SU-DHL-6 (cell line): ENCODE measurements around the gene MYO18A.

Source experiments
- H2AFZ ChIP-seq: fragments of 200-600 bp; sonication (generic); 2 replicates; pipeline ENCODE4 v1.6.1; 2014; ENCODE audit warnings: low read depth, mild to moderate bottlenecking, moderate library complexity, mixed read lengths, antibody characterized with exemption, low read length; ENCODE audit not compliant: severe bottlenecking
- H3F3A ChIP-seq: fragments of 200-600 bp; shearing (Covaris generic); 2 replicates; pipeline ENCODE4 v1.6.0; 2016; ENCODE audit warnings: antibody characterized with exemption, mild to moderate bottlenecking; ENCODE audit not compliant: insufficient read depth
- H3K27ac ChIP-seq: fragments of 200-600 bp; sonication (generic); 2 replicates; pipeline ENCODE4 v1.5.1; 2016; ENCODE audit warnings: low read depth, mild to moderate bottlenecking, low read length, moderate library complexity, mixed read lengths
- H3K27me3 ChIP-seq: fragments of 200-600 bp; sonication (generic), shearing (Covaris generic); 2 replicates; pipeline ENCODE4 v1.6.0; 2014; ENCODE audit warnings: mild to moderate bottlenecking, low read length
- H3K36me3 ChIP-seq: fragments of 200-600 bp; sonication (generic); 2 replicates; pipeline ENCODE4 v1.6.1; 2014; ENCODE audit warnings: mild to moderate bottlenecking, low read length, mixed read lengths
- H3K4me2 ChIP-seq: fragments of 300-600, 200-600 bp; shearing (Covaris generic), sonication (generic); 2 replicates; pipeline ENCODE4 v1.6.0; 2014; ENCODE audit warnings: low read length, low read depth, mild to moderate bottlenecking; ENCODE audit not compliant: poor library complexity, severe bottlenecking
- H3K4me3 ChIP-seq: fragments of 200-600 bp; sonication (generic); 2 replicates; pipeline ENCODE4 v1.5.1; 2014; ENCODE audit warnings: antibody characterized with exemption, low read length, mild to moderate bottlenecking, mixed read lengths; ENCODE audit not compliant: insufficient read depth, poor library complexity, severe bottlenecking
- H3K79me2 ChIP-seq: fragments of 200-600 bp; sonication (generic); 2 replicates; pipeline ENCODE4 v1.6.1; 2014; ENCODE audit warnings: mild to moderate bottlenecking, low read length, moderate library complexity; ENCODE audit not compliant: insufficient read depth
- H3K9ac ChIP-seq: fragments of 200-600 bp; sonication (generic); 2 replicates; pipeline ENCODE4 v1.7.0; 2014; ENCODE audit warnings: mild to moderate bottlenecking, low read length
- H3K9me2 ChIP-seq: fragments of 200-600 bp; sonication (generic); replicated peaks from 2 replicates; pipeline ENCODE4 v1.6.1; 2014; ENCODE audit warnings: low read length; ENCODE audit not compliant: insufficient read depth
- H3K9me3 ChIP-seq: fragments of 200-600 bp; sonication (generic); 2 replicates; pipeline ENCODE4 v1.6.1; 2014; ENCODE audit warnings: low read length, mixed read lengths; ENCODE audit not compliant: insufficient read depth
- H4K20me1 ChIP-seq: fragments of 200-600 bp; sonication (generic); 2 replicates; pipeline ENCODE4 v1.6.1; 2014; ENCODE audit warnings: low read depth, mild to moderate bottlenecking, antibody characterized with exemption, low read length, moderate library complexity, mixed read lengths
- EZH2phosphoT487 ChIP-seq: fragments of 200-600 bp; sonication (generic), shearing (Covaris generic); conservative IDR thresholded peaks from 2 replicates; pipeline ENCODE4 v1.6.1; 2018; ENCODE audit warnings: mild to moderate bottlenecking, antibody characterized with exemption, low read length, moderate library complexity, mixed read lengths
- TF ChIP-seq, protein P1 (sequence below): fragments of 200-600 bp; sonication (generic); IDR thresholded peaks from one replicate; pipeline ENCODE4 v1.5.1; 2017; ENCODE audit warnings: antibody characterized with exemption, mild to moderate bottlenecking, low read length, moderate library complexity; ENCODE audit not compliant: insufficient read depth, poor library complexity, severe bottlenecking

The MYO18A gene

DNA sequence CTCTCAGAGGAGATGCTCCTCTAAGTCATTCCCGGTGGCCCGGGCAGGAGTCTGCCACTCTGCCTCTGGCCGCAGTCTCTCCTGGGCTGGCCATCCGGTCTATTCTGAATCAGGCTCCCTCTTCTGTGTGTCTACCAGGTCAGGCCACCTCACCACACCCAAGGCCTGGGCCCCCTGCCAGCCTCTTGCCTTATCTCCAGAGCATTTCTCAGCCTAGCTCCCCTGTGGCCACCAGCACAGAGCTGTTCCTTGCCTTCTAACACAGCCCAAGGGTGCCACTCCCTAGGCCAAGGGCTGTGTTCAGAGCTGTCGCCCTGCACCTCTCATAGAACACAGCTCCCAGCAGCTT is 55.3 kb downstream of the MYO18A start:
- Histone ChIP-seq H3K4me3 (no peak overlapping the region), H3K9ac (no peak overlapping the region), H3F3A (no peaks in the 10 kb centered on the region), H3K4me2 (no peak overlapping the region), H3K36me3 (no peaks in the 10 kb centered on the region), H3K27ac (no peak overlapping the region), H3K27me3 (no peaks in the 10 kb centered on the region), H2AFZ (no peak overlapping the region), H3K9me3 (no peaks in the 10 kb centered on the region), H3K9me2 (no peaks in the 10 kb centered on the region), H4K20me1 (no peaks in the 10 kb centered on the region), H3K79me2 (no peaks in the 10 kb centered on the region)
- no peak for TF ChIP-seq EZH2phosphoT487
- TF ChIP-seq, protein P1, sequence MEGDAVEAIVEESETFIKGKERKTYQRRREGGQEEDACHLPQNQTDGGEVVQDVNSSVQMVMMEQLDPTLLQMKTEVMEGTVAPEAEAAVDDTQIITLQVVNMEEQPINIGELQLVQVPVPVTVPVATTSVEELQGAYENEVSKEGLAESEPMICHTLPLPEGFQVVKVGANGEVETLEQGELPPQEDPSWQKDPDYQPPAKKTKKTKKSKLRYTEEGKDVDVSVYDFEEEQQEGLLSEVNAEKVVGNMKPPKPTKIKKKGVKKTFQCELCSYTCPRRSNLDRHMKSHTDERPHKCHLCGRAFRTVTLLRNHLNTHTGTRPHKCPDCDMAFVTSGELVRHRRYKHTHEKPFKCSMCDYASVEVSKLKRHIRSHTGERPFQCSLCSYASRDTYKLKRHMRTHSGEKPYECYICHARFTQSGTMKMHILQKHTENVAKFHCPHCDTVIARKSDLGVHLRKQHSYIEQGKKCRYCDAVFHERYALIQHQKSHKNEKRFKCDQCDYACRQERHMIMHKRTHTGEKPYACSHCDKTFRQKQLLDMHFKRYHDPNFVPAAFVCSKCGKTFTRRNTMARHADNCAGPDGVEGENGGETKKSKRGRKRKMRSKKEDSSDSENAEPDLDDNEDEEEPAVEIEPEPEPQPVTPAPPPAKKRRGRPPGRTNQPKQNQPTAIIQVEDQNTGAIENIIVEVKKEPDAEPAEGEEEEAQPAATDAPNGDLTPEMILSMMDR: no peak

- Histone ChIP-seq H4K20me1 (no peaks in the 10 kb centered on the region), H3K79me2 (no peaks in the 10 kb centered on the region), H3K9me2 (no peaks in the 10 kb centered on the region), H3K9ac (no peak overlapping the region), H3K9me3 (no peaks in the 10 kb centered on the region), H3F3A (no peaks in the 10 kb centered on the region), H2AFZ (no peak overlapping the region), H3K36me3 (no peaks in the 10 kb centered on the region), H3K4me2 (no peak overlapping the region), H3K4me3 (no peak overlapping the region), H3K27me3 (no peaks in the 10 kb centered on the region), H3K27ac (no peak overlapping the region)
- TF ChIP-seq, protein P1: peak; percentile 52
- no peak for TF ChIP-seq EZH2phosphoT487
Measured at GRCh38 chr17:29124135-29124924, 55.9 kb downstream of the MYO18A start.

DNA sequence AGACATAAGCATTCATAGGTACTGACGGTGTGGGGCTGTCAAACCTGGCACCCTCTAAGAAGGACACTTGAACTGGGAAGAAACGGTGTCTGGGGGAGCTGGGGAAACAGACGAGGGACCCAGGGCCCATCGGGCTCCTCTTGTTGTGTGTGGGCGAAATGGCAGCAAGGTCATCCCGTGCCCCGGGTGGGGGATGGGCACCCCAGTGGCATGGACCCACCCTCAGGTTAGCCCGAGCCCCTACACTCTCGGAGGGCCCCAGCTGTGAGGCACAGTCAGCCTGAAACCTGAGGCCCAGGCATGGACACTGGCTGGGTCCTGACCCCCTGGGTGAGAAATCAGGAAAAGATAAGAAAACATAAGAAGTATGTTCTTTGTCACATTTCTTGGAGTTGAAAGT is 57.1 kb downstream of the MYO18A start:
- Histone ChIP-seq H3K9ac (no peak overlapping the region), H2AFZ (no peak overlapping the region), H3K36me3 (no peaks in the 10 kb centered on the region), H3K79me2 (no peaks in the 10 kb centered on the region), H4K20me1 (no peaks in the 10 kb centered on the region), H3K4me2 (no peak overlapping the region), H3K27me3 (no peaks in the 10 kb centered on the region), H3K27ac (no peak overlapping the region), H3K9me3 (no peaks in the 10 kb centered on the region), H3F3A (no peaks in the 10 kb centered on the region), H3K4me3 (no peak overlapping the region), H3K9me2 (no peaks in the 10 kb centered on the region)
- TF ChIP-seq, protein P1: no peak
- TF ChIP-seq EZH2phosphoT487: no peak
